ENCODE measurements around the gene ARHGEF40.
A peak's percentile ranks its signal among the peaks of the same experiment; 100 is the strongest.

Gene ARHGEF40

DNA sequence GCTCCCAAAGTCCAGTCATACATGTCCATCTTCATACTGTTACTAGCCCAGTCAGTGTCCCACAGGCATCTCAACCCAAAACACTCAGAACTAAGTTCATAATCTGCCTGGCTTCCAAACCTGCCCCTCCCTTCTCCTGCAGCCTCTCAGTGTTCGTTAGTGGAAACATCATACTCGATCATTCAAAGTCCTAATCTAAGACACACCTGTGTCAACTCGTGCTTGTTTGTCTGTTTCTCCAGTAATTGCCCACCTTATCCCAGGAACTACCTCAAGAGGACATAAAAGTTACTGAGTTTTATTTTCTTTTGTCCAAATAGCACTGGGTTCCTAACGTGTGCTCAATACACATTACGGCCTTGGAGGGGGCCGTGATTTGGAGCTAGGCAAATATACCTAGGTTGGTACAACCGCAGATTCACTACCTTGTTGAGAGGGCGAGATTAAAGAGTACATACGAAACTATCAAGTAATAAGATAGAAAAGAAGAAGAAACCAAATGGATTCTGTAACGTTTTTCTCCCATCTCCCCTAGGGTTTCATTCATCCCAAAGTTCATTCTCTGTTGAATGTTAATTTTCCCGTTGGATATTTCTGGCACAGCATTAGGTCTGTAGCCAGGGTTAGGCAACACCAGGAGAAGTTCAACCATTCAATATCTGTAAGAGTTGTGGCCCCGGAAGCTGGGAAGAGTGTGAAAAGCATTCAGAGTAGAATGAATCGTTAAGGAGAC is 9.3 kb upstream of the ARHGEF40 start:
- no peak for DNase-seq

DNA sequence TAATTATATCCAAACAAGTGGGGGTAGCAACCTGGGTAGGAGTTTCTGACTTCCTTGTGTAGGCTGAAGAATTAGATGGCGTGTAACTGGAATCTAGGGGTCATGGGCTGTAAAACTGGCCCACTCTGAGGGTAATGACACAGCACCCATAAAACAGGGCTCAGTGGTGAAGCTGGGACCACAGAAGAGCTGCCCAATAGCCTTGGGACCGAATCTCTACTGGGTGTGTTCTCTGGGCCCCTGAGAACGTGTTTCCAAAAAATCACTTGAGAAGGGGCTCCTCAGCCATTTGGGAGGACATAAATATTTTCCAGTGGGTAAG is 8.8 kb upstream of the ARHGEF40 start:
- DNase-seq, result no peak

GRCh38 chr14:21063479-21063878 is 6.6 kb upstream of the ARHGEF40 start:
- DNase-seq, result no peak

GRCh38 chr14:21066882-21067502 is 3.1 kb upstream of the ARHGEF40 start:
- peak; percentile 34 for DNase-seq

DNA sequence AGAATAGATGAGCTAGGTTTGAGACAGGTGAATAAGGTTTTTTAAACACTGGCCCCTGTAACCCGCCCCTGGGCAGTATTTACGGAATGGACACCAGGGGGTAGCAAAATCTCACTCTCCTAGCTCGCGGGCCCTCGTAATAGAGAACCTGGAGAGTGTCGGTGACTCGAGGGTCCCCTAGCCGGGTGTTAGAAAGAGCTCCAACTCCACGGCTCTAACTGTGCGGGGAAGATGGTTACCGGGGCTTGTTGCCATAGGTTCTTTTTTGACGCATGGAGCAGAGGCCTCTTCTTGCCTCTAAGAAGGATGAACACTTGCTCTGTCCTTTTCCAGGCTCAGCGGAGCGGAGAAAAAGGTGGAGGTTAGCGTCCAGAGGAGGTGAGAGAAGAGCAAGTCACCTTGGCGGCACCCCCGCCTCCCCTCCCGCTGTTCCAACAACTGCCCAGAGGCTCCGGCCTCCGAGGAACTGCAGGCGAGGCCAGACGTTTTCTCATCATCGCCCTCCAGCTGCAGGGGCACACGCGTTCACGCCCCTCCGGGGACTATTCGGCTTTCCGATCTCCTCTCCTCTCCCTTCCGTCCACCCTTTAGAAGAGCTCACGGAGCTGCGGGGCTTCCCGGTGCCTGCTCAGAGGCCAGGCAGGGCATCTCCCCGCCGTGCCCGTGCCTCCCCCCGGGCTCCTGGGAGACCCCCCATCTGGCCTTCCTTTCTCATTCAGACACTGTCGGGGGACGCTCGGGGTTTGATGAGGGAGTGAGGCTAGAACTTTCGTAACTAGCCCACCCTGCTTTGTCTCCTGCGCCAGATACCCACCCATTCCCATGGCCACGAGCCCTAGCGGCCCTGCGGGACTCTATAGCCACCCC is 1.4 kb upstream of the ARHGEF40 start:
- peak; percentile 78 for DNase-seq

GRCh38 chr14:21069388-21070082 is 569 bp upstream of the ARHGEF40 start:
- DNase-seq, result peak; percentile 45

GRCh38 chr14:21070610-21071224 is 613 bp downstream of the ARHGEF40 start:
- DNase-seq, result peak; percentile 31

- peak; percentile 61 for DNase-seq
These were observed 1.3 kb downstream of the ARHGEF40 start for GRCh38 chr14:21071225-21072030.

GRCh38 chr14:21072031-21072473 is 1.9 kb downstream of the ARHGEF40 start:
- DNase-seq, result no peak

- DNase-seq, result no peak
These were observed 2.8 kb downstream of the ARHGEF40 start for GRCh38 chr14:21072781-21073339.

GRCh38 chr14:21073921-21074320 is 3.8 kb downstream of the ARHGEF40 start:
- no peak for DNase-seq

DNA sequence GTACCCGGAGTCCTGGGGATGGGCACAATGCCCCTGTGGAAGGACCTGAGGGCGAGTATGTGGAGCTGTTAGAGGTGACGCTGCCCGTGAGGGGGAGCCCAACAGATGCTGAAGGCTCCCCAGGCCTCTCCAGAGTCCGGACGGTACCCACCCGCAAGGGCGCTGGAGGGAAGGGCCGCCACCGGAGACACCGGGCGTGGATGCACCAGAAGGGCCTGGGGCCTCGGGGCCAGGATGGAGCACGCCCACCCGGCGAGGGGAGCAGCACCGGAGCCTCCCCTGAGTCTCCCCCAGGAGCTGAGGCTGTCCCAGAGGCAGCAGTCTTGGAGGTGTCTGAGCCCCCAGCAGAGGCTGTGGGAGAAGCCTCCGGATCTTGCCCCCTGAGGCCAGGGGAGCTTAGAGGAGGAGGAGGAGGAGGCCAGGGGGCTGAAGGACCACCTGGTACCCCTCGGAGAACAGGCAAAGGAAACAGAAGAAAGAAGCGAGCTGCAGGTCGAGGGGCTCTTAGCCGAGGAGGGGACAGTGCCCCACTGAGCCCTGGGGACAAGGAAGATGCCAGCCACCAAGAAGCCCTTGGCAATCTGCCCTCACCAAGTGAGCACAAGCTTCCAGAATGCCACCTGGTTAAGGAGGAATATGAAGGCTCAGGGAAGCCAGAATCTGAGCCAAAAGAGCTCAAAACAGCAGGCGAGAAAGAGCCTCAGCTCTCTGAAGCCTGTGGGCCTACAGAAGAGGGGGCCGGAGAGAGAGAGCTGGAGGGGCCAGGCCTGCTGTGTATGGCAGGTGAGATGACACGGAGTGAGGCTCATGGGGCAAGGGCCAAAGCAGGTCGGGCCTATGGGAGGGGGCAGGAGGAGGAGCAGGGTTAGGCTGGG is 4.5 kb downstream of the ARHGEF40 start:
- no peak for DNase-seq

- DNase-seq, result no peak
These were observed 5.8 kb downstream of the ARHGEF40 start for GRCh38 chr14:21075719-21076437.

GRCh38 chr14:21077672-21078071 is 7.6 kb downstream of the ARHGEF40 start:
- no peak for DNase-seq

GRCh38 chr14:21078287-21078686 is 8.2 kb downstream of the ARHGEF40 start:
- DNase-seq, result no peak

DNA sequence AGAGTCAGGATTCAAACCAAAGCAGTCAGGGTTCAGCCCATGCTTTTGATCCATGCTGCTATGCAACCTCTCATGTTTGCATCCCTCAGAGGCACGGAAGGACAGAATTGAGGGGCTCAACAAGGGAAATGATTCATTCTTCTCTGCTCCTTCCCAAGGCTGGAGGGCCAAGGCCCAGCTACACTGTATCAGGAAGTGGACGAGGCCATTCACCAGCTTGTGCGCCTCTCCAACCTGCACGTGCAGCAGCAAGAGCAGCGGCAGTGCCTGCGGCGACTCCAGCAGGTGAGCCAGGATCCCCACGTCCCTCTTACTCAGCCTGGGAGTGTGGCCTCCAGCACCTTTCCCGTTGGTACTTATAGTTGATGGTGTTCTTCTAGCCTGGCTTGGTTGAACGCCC is 8.6 kb downstream of the ARHGEF40 start:
- no peak for DNase-seq

DNA sequence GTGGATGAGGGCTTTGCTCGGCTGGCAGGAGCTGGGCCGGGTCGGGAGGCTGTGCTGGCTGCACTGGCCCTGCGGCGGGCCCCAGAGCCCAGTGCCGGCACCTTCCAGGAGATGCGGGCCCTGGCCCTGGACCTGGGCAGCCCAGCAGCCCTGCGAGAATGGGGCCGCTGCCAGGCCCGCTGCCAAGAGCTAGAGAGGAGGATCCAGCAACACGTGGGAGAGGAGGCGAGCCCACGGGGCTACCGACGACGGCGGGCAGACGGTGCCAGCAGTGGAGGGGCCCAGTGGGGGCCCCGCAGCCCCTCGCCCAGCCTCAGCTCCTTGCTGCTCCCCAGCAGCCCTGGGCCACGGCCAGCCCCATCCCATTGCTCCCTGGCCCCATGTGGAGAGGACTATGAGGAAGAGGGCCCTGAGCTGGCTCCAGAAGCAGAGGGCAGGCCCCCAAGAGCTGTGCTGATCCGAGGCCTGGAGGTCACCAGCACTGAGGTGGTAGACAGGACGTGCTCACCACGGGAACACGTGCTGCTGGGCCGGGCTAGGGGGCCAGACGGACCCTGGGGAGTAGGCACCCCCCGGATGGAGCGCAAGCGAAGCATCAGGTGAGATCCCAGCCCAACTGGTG is 11.5 kb downstream of the ARHGEF40 start:
- DNase-seq, result no peak

DNA sequence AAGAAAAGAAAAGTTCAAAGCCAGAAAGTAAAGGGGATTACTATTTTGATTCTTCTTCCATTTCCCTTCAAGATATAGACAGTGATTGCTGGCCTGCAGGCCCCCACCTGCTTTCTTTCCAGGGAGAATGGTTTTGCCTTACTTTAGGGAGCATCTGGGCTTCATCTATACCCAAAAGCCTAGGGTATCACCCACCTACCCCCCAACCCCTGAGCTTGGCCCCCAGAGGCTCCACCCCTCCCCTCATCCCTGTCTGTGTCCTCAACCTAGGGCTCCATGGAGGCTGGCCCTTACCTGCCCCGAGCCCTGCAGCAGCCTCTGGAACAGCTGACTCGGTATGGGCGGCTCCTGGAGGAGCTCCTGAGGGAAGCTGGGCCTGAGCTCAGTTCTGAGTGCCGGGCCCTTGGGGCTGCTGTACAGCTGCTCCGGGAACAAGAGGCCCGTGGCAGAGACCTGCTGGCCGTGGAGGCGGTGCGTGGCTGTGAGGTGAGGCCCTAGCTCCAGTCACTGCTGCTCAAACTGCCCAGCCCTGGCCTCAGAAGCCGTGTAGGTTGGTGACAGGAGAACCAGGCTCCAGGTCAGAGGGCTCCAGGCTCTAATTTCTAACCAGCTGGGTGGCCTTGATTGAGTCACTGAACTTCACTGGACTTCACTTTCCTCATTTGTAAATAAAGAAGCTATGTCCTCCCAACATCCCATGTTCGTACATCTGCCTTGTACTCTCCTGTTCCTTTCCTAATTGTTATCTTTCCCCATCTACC is 13.6 kb downstream of the ARHGEF40 start:
- DNase-seq, result no peak
